ENCODE results near the gene ATP8A2. TPM values are rescaled to one million over a fixed set of nuclear protein-coding genes. Genes with fewer than 3 reads are reported as not detected.

ATP8A2 gene
- polyA plus RNA-seq, 3 donors: not detected

DNA sequence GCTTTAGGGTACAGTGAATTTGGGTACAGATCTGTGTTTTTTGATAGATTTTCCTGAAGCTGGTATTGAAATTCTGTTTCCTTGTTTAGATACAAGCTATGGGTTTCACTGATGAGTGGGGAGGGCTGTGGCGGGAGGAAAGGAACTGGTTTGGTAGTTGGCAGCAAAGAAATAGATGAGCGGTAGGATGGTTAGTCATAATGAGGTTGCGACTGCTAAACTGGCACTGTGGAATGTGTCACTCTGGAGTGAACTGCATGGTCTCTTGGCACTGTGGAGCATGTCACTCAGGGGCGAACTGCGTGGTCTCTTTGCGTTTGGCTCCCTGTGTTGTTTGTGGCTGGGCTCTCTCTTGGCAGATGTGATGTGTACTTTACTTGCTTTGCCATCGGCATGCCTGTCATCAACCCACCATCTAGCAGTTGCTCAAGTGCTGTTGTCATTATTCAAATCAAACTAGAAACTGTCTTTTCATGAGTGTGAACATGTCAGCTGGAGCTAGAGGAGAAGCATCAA, 82.1 kb downstream of the ATP8A2 start:
- peaks cover 0 to 8% (median 1%) of the 10 kb centered on the region in 3 donors for H3K27me3 Mint-ChIP-seq (ENCODE audit: low read depth in 3 of 3)
- no peak overlapping the region for H3K4me3 ChIP-seq (replicated peaks in 1 of 3; ENCODE audit: low read depth in 2 of 3, low read length in 3 of 3)
- no peak overlapping the region for H3K27ac ChIP-seq (ENCODE audit: low read depth in 1 of 2, low read length in 2 of 2)
- H3K9ac ChIP-seq (ENCODE audit: insufficient read depth, low read length, poor library complexity, severe bottlenecking): no peak overlapping the region
- WGBS (ENCODE audit: insufficient coverage): 91% methylated on average over 5 of the region's 7 CpGs
- no peak overlapping the region for H3K4me2 ChIP-seq (replicated peaks; ENCODE audit: extremely low read depth, low read length, poor library complexity, severe bottlenecking)
- H3K4me1 Mint-ChIP-seq: no peaks in the 10 kb centered on the region
- no peaks in the 10 kb centered on the region for H4K20me1 ChIP-seq (ENCODE audit: insufficient read depth, low read length)
- H3K36me3 Mint-ChIP-seq: no peaks in the 10 kb centered on the region
- H3K36me3 ChIP-seq (replicated peaks in 1 of 2; ENCODE audit: control insufficient read depth in 1 of 2, insufficient read depth in 2 of 2, low read length in 2 of 2): no peaks in the 10 kb centered on the region
- no peak overlapping the region for H2AFZ ChIP-seq (ENCODE audit: insufficient read depth, low read depth, low read length, poor library complexity, severe bottlenecking)
- no peak overlapping the region for H3K27ac Mint-ChIP-seq
- H3K79me2 ChIP-seq (ENCODE audit: insufficient read depth, low read length): no peaks in the 10 kb centered on the region
- no peak overlapping the region for H3K4me3 Mint-ChIP-seq
- no peaks in the 10 kb centered on the region for H3K9me3 ChIP-seq (replicated peaks in 1 of 2; ENCODE audit: control insufficient read depth in 1 of 2, insufficient read depth in 1 of 2, low read length in 2 of 2)
- no peaks in the 10 kb centered on the region for H3K4me1 ChIP-seq (ENCODE audit: control insufficient read depth in 1 of 2, insufficient read depth in 2 of 2, low read length in 2 of 2)
- DNase-seq: no peak
- no peaks in the 10 kb centered on the region for H3K27me3 ChIP-seq (ENCODE audit: control insufficient read depth in 2 of 2, insufficient read depth in 2 of 2, low read length in 2 of 2)
- TF ChIP-seq, protein P1, sequence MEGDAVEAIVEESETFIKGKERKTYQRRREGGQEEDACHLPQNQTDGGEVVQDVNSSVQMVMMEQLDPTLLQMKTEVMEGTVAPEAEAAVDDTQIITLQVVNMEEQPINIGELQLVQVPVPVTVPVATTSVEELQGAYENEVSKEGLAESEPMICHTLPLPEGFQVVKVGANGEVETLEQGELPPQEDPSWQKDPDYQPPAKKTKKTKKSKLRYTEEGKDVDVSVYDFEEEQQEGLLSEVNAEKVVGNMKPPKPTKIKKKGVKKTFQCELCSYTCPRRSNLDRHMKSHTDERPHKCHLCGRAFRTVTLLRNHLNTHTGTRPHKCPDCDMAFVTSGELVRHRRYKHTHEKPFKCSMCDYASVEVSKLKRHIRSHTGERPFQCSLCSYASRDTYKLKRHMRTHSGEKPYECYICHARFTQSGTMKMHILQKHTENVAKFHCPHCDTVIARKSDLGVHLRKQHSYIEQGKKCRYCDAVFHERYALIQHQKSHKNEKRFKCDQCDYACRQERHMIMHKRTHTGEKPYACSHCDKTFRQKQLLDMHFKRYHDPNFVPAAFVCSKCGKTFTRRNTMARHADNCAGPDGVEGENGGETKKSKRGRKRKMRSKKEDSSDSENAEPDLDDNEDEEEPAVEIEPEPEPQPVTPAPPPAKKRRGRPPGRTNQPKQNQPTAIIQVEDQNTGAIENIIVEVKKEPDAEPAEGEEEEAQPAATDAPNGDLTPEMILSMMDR (IDR thresholded peaks at IDR 0.05): no peak
- H3K9me3 Mint-ChIP-seq: peaks cover 0 to 4% (median 3%) of the 10 kb centered on the region in 7 donors
- intact Hi-C loops (cut with micrococcal nuclease): no loop called here

- Mint-ChIP-seq H3K4me1 (no peaks in the 10 kb centered on the region), H3K27ac (no peak overlapping the region), H3K9me3 (peaks cover 0 to 5% (median 3%) of the 10 kb centered on the region in 7 donors), H3K27me3 (ENCODE audit: low read depth in 3 of 3) (peaks cover 0 to 7% (median 3%) of the 10 kb centered on the region in 3 donors), H3K36me3 (no peaks in the 10 kb centered on the region), H3K4me3 (no peak overlapping the region)
- no peaks in the 10 kb centered on the region for H3K4me1 ChIP-seq (ENCODE audit: control insufficient read depth in 1 of 2, insufficient read depth in 2 of 2, low read length in 2 of 2)
- H3K4me3 ChIP-seq (replicated peaks in 1 of 3; ENCODE audit: low read depth in 2 of 3, low read length in 3 of 3): no peak overlapping the region
- H4K20me1 ChIP-seq (ENCODE audit: insufficient read depth, low read length): no peaks in the 10 kb centered on the region
- no peak overlapping the region for H3K27ac ChIP-seq (ENCODE audit: low read depth in 1 of 2, low read length in 2 of 2)
- no peaks in the 10 kb centered on the region for H3K36me3 ChIP-seq (replicated peaks in 1 of 2; ENCODE audit: control insufficient read depth in 1 of 2, insufficient read depth in 2 of 2, low read length in 2 of 2)
- 96% methylated on average over 3 of the region's 3 CpGs for WGBS (ENCODE audit: insufficient coverage)
- H3K4me2 ChIP-seq (replicated peaks; ENCODE audit: extremely low read depth, low read length, poor library complexity, severe bottlenecking): no peak overlapping the region
- intact Hi-C loops (cut with micrococcal nuclease): no loop called here
- TF ChIP-seq, protein P1 (IDR thresholded peaks at IDR 0.05): no peak
- H3K27me3 ChIP-seq (ENCODE audit: control insufficient read depth in 2 of 2, insufficient read depth in 2 of 2, low read length in 2 of 2): no peaks in the 10 kb centered on the region
- no peaks in the 10 kb centered on the region for H3K9me3 ChIP-seq (replicated peaks in 1 of 2; ENCODE audit: control insufficient read depth in 1 of 2, insufficient read depth in 1 of 2, low read length in 2 of 2)
- no peak overlapping the region for H3K9ac ChIP-seq (ENCODE audit: insufficient read depth, low read length, poor library complexity, severe bottlenecking)
- DNase-seq: no peak
- no peaks in the 10 kb centered on the region for H3K79me2 ChIP-seq (ENCODE audit: insufficient read depth, low read length)
- H2AFZ ChIP-seq (ENCODE audit: insufficient read depth, low read depth, low read length, poor library complexity, severe bottlenecking): no peak overlapping the region
Observed at GRCh38 chr13:25455146-25455545, 83.4 kb downstream of the ATP8A2 start.

All from CD14-positive monocyte (primary cell).